Measurements from ENCODE around the gene FKBP1A.

DNA sequence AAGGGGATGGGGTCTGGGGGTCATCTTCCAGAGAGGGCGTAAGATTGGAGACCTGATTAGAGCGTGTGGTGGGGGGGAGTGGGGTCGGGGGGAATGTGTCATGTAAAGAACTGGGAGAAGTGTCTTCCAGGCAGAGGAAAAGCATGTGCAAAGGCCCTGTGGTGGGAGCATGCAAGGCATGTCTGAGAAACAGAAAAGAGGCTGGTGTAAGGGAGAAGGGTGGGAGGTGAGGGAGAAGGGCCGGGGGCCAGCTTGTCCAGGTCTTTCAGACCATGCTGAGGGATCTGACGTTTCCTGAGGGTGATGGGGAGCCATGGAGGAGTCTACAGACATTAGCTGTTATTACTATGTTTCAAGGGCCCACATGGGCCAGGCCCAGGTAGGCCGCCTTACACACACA, 30.4 kb upstream of the FKBP1A start:
- TF ChIP-seq POLR2AphosphoS5 (IDR thresholded peaks at IDR 0.05; ENCODE audit: low read depth, low read length) (no peak), POLR2A (IDR thresholded peaks at IDR 0.05; ENCODE audit: low read depth, low read length) (no peak), PAX5 (IDR thresholded peaks at IDR 0.05; ENCODE audit: insufficient read depth, low read length, severe bottlenecking) (no peak), POU2F2 (IDR thresholded peaks at IDR 0.05; ENCODE audit: low read depth, low read length) (no peak), TAF1 (IDR thresholded peaks at IDR 0.05; ENCODE audit: low read depth, low read length) (no peak), SPI1 (IDR thresholded peaks at IDR 0.05; ENCODE audit: low read depth, low read length) (no peak)

Measured in GM12891 (cell line).